Kidney (tissue), 14 donors: ENCODE results near the gene VCPKMT. TPM values are rescaled to one million over a fixed set of nuclear protein-coding genes. Genes with fewer than 3 reads are reported as not detected.

Experiments used
- DNase-seq, 5 donors: peaks; one replicate each; pipeline ENCODE4 v3.0.0-alpha.2; 2013 to 2020
- FAIRE-seq: peaks from 2 replicates; lab custom pipeline; 2012; peaks lifted over from hg19 to GRCh38; lab: Jason Lieb, UNC
- H3K27ac ChIP-seq, 2 donors: one replicate each; pipeline ENCODE4 v1.7.0; 2013; ENCODE audit warnings: low read depth in 2 of 2, low read length in 2 of 2, inconsistent platforms in 1 of 2
- H3K27me3 ChIP-seq: one replicate; pipeline ENCODE4 v1.7.1; 2013; ENCODE audit warnings: low read length, inconsistent platforms; ENCODE audit not compliant: control insufficient read depth, insufficient read depth
- H3K36me3 ChIP-seq, 3 donors: one replicate each; pipeline versions ENCODE4 v1.7.0 to v1.7.1; 2013; ENCODE audit warnings: low read length in 3 of 3, control low read depth in 1 of 3, inconsistent platforms in 1 of 3; ENCODE audit not compliant: insufficient read depth in 3 of 3, control insufficient read depth in 2 of 3
- H3K4me1 ChIP-seq, 3 donors: one replicate each; pipeline versions ENCODE4 v1.7.0 to v1.7.1; 2013; ENCODE audit warnings: low read length in 3 of 3, inconsistent platforms in 1 of 3, low read depth in 1 of 3; ENCODE audit not compliant: control insufficient read depth in 2 of 3, insufficient read depth in 2 of 3
- H3K4me3 ChIP-seq, 3 donors: one replicate each; pipeline versions ENCODE4 v1.7.0 to v1.8.1; 2013; ENCODE audit warnings: low read length in 3 of 3, control low read depth in 1 of 3, inconsistent platforms in 1 of 3
- H3K9ac ChIP-seq, 3 donors: one replicate each; pipeline versions ENCODE4 v1.7.0 to v1.7.1; 2013; ENCODE audit warnings: low read length in 3 of 3, control low read depth in 1 of 3, inconsistent platforms in 1 of 3
- H3K9me3 ChIP-seq, 3 donors: one replicate each; pipeline versions ENCODE4 v1.7.0 to v1.7.1; 2013; ENCODE audit warnings: low read length in 3 of 3, control low read depth in 1 of 3, inconsistent platforms in 1 of 3; ENCODE audit not compliant: control insufficient read depth in 2 of 3, insufficient read depth in 1 of 3
- CTCF ChIP-seq: IDR thresholded peaks from 3 replicates; pipeline ENCODE4 v1.5.1; 2012; ENCODE audit warnings: mild to moderate bottlenecking, moderate library complexity, borderline replicate concordance; ENCODE audit not compliant: insufficient read depth; ENCODE audit errors: extremely low read depth
- intact Hi-C: fragments of 100-400 bp; cut with DNase I; formaldehyde crosslinking; loops from one replicate; pipeline ENCODE4 v1.11.1; 2022
- polyA plus RNA-seq: library from polyadenylated mRNA; stranded (reverse); fragments of 350-450 nt; fragmentation: Illumina TruSeq; extraction: RNeasy Lipid Tissue Mini Kit (QIAGEN cat#74804); gene quantifications from one replicate; pipeline ENCODE4 v1.2.3, GENCODE V29; 2014; ENCODE audit warnings: low read depth, low replicate concordance; ENCODE audit not compliant: insufficient read depth
- total RNA-seq: library from RNA; stranded (reverse); fragmentation: NEBNext Ultra II Directional; extraction: Animal tissue kit (Norgen Biotek cat#: 25700); gene quantifications from one replicate; pipeline ENCODE4 v1.2.1, GENCODE V29; 2021
- donor health status: control.
- donor health status: control.
- donor health status: control.
- donor health status: control.
- donor health status: control.
- donor health status: DM: yes; HTN: yes; CAD: no.
- donor health status: Normal renal cell carcinoma (clear cell type).

Gene VCPKMT
- total and polyA plus RNA-seq, 2 donors from 2014 or later, result 8.0 to 8.3 TPM

- Histone ChIP-seq H3K4me3 (no peak overlapping the region), H3K9me3 (no peaks in the 10 kb centered on the region), H3K9ac (no peak overlapping the region), H3K27me3 (no peaks in the 10 kb centered on the region), H3K4me1 (no peaks in the 10 kb centered on the region), H3K36me3 (no peaks in the 10 kb centered on the region), H3K27ac (no peak overlapping the region)
- TF ChIP-seq CTCF, result no peak
- DNase-seq (no peak), FAIRE-seq (no peak)
- intact Hi-C loops, result no loop called here
Measured at GRCh38 chr14:50094056-50094755, 22.2 kb downstream of the VCPKMT start.

GRCh38 chr14:50093496-50093895 is 22.9 kb downstream of the VCPKMT start:
- no peaks in the 10 kb centered on the region for H3K9me3 ChIP-seq
- no peak for FAIRE-seq
- intact Hi-C loops, result no loop called here

GRCh38 chr14:50092006-50092555 is 24.3 kb downstream of the VCPKMT start:
- H3K9me3 ChIP-seq, result no peaks in the 10 kb centered on the region
- no peak overlapping the region for H3K9ac ChIP-seq
- no peak overlapping the region for H3K27ac ChIP-seq
- no peak for DNase-seq
- no peaks in the 10 kb centered on the region for H3K4me1 ChIP-seq
- H3K36me3 ChIP-seq, result no peaks in the 10 kb centered on the region
- FAIRE-seq, result no peak
- H3K27me3 ChIP-seq, result no peaks in the 10 kb centered on the region
- no peak overlapping the region for H3K4me3 ChIP-seq
- no peak for TF ChIP-seq CTCF
- intact Hi-C loops, result no loop called here

More at GRCh38 chr14:50093496-50093895, 22.9 kb downstream of the VCPKMT start:
- Histone ChIP-seq H3K4me3 (no peak overlapping the region), H3K36me3 (no peaks in the 10 kb centered on the region), H3K27me3 (no peaks in the 10 kb centered on the region), H3K9ac (no peak overlapping the region), H3K4me1 (no peaks in the 10 kb centered on the region), H3K27ac (no peak overlapping the region)
- no peak for TF ChIP-seq CTCF
- DNase-seq, result no peak
